HEK293T (cell line): Measurements from ENCODE around the gene RAB34.

ENCODE experiments used
- ARNT ChIP-seq: fragments of 450-650 bp; IDR thresholded peaks from 2 replicates; pipeline ENCODE4 v1.6.1; 2017; ENCODE audit warnings: mild to moderate bottlenecking
- ELF4 ChIP-seq: fragments of 450-650 bp; IDR thresholded peaks from 2 replicates; pipeline ENCODE4 v1.6.1; 2017; ENCODE audit warnings: antibody characterized with exemption
- FOXA1 ChIP-seq: fragments of 450-650 bp; IDR thresholded peaks from 2 replicates; pipeline ENCODE4 v1.6.1; 2016; ENCODE audit warnings: mild to moderate bottlenecking
- FOXK2 ChIP-seq: fragments of 450-650 bp; IDR thresholded peaks from 2 replicates; pipeline ENCODE4 v1.6.1; 2016; ENCODE audit warnings: mild to moderate bottlenecking
- FOXM1 ChIP-seq: fragments of 450-650 bp; IDR thresholded peaks from 2 replicates; pipeline ENCODE4 v1.6.1; 2017; ENCODE audit warnings: mild to moderate bottlenecking, borderline replicate concordance
- LEF1 ChIP-seq: fragments of 450-650 bp; IDR thresholded peaks from 2 replicates; pipeline ENCODE4 v1.6.1; 2017; ENCODE audit warnings: mild to moderate bottlenecking, borderline replicate concordance
- PKNOX1 ChIP-seq: fragments of 450-650 bp; IDR thresholded peaks from 2 replicates; pipeline ENCODE4 v1.6.1; 2016
- SP1 ChIP-seq: fragments of 450-650 bp; IDR thresholded peaks from 2 replicates; pipeline ENCODE4 v1.6.1; 2017
- SUZ12 ChIP-seq: fragments of 450-650 bp; IDR thresholded peaks from 2 replicates; pipeline ENCODE4 v1.6.1; 2016; ENCODE audit warnings: mild to moderate bottlenecking
- TARDBP ChIP-seq: fragments of 450-650 bp; IDR thresholded peaks from 2 replicates; pipeline ENCODE4 v1.6.1; 2016
- ZNF384 ChIP-seq: fragments of 450-650 bp; IDR thresholded peaks from 2 replicates; pipeline ENCODE4 v1.6.1; 2016

DNA sequence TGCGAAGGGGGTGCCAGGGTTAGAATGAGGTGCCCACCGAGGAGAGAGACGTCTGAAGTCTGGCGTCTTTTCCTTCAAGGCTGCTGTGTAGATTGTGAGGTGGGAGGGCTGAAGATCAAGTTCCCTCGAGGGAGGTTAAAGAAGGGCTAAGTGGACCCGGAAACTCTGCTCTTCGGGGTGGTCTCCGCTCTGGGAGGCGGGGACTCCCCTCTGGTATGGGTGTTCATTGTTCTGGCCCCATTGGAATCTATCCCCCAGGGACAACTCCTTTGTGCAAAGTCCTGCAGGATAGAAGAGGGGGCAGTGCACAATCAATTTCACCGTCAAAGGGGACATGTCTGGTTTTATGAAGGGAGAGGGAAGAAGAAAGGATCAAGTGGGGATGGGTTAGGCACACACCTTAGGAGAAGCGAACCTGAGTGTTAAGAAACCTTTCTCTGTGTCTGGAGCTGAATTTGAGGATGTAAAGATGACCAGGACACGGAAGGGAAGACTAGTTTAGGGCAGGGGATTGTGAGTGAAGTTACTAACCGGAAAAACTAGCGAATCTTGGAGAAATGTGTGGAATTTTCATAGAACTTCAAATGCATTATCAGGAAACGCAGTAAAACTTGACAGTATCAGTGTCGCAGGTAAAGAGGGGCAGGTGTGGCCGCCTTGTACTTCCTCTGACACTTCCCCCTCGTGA lies 809 bp upstream of the RAB34 start:
- no peak for TF ChIP-seq FOXA1
- no peak for TF ChIP-seq ZNF384
- TF ChIP-seq SP1, result no peak
- no peak for TF ChIP-seq ELF4
- no peak for TF ChIP-seq SUZ12
- no peak for TF ChIP-seq ARNT
- TF ChIP-seq PKNOX1, result no peak
- no peak for TF ChIP-seq LEF1
- no peak for TF ChIP-seq FOXM1
- no peak for TF ChIP-seq FOXK2
- TF ChIP-seq TARDBP, result no peak
